Motor neuron (in vitro differentiated cells): ENCODE data around the gene GMNN. TPM values are rescaled to one million over a fixed set of nuclear protein-coding genes. Genes with fewer than 3 reads are reported as not detected.
A peak's percentile ranks its signal among the peaks of the same experiment; 100 is the strongest.

ENCODE experiments used
- ATAC-seq, 8 experiments: fragments of 200-7000 bp; cut with Tn5 transposase; replicated peaks in 6 of 8; 2 replicates each; pipeline ENCODE4 v1.8.0; 2021; ENCODE audit warnings: mild to moderate bottlenecking in 8 of 8, moderate library complexity in 8 of 8
- H3K27ac ChIP-seq, 2 donors: fragments of 250-450 bp; sonication (Bioruptor Pico); 2 replicates each; pipeline ENCODE4 v1.9.0; 2021; ENCODE audit warnings: antibody characterized with exemption in 2 of 2, mild to moderate bottlenecking in 2 of 2, moderate library complexity in 1 of 2
- H3K4me1 ChIP-seq, 2 donors: fragments of 250-450 bp; sonication (Bioruptor Pico); replicated peaks in 1 of 2; 2 replicates each; pipeline ENCODE4 v1.6.1; 2021; ENCODE audit warnings: antibody characterized with exemption in 2 of 2, mild to moderate bottlenecking in 2 of 2, moderate library complexity in 1 of 2
- H3K4me3 ChIP-seq, 5 donors: fragments of 250-450 bp; sonication (Bioruptor Pico); 2 replicates each; pipeline ENCODE4 v1.9.0; 2021; ENCODE audit warnings: antibody characterized with exemption in 5 of 5, mild to moderate bottlenecking in 5 of 5, moderate library complexity in 4 of 5
- WGBS, 10 experiments: fragments of 450-650 bp; shearing (Covaris generic); methylation state at CpG; one replicate each; pipeline ENCODE4 v1.0.0; 2022; 5-methylcytosine and 5-hydroxymethylcytosine counted together
- in situ Hi-C, 9 experiments: fragments of 400-800 bp; cut with MboI; loops; one replicate each; pipeline ENCODE4 v1.15.0; 2021; ENCODE audit warnings: low sequenced_read_pairs in 9 of 9, low pct_unique_long_range_greater_than_20kb in 2 of 9; ENCODE audit not compliant: unreplicated experiment in 9 of 9
- total RNA-seq, 8 experiments: library from RNA; unstranded; fragments of 300-600 nt; gene quantifications; 2 replicates each; pipeline versions ENCODE4 v1.2.3 to v1.2.4, GENCODE V29; 2022

The GMNN gene
- total RNA-seq, 8 experiments from 2014 or later: 3.7 to 63.5 (median 14.6) TPM

- H3K4me1 ChIP-seq: peaks cover 0 to 3% of the 10 kb centered on the region in 2 donors
- 76 to 100% (median 92%) methylated on average over 2 to 13 of the region's 13 CpGs for WGBS, 10 experiments
- ATAC-seq: peak in 2 of 8 experiments; percentile 27 to 28
- no peak within 1 kb of the TSS for H3K27ac ChIP-seq
- in situ Hi-C loops: no loop called here
- no peak within 1 kb of the TSS for H3K4me3 ChIP-seq
These were observed 24.2 kb downstream of the GMNN start, which contains the start of gene ARMH2 for GRCh38 chr6:24798740-24799540. Gene ARMH2 (minus strand): TSS chr6:24798917. CDS start chr6:24798857, 60 bp downstream.

GRCh38 chr6:24799541-24799915 lies 24.8 kb downstream of the GMNN start:
- H3K4me3 ChIP-seq: no peak overlapping the region
- H3K4me1 ChIP-seq: peaks cover 0 to 3% of the 10 kb centered on the region in 2 donors
- H3K27ac ChIP-seq: no peak overlapping the region
- WGBS, 10 experiments: 60 to 100% (median 91%) methylated on average over 1 of the region's 1 CpG; no CpG with 5 or more reads in 3 of the 10 experiments
- in situ Hi-C loops: no loop called here
- ATAC-seq: no peak

GRCh38 chr6:24802271-24803059 lies 27.7 kb downstream of the GMNN start:
- Histone ChIP-seq H3K27ac (no peak overlapping the region), H3K4me3 (no peak overlapping the region), H3K4me1 (peaks cover 0 to 3% of the 10 kb centered on the region in 2 donors)
- WGBS, 10 experiments: 43 to 100% (median 88%) methylated on average over 2 to 6 of the region's 8 CpGs
- in situ Hi-C loops: no loop called here
- no peak for ATAC-seq

GRCh38 chr6:24807584-24807983 lies 32.8 kb downstream of the GMNN start:
- in situ Hi-C loops: no loop called here
- Histone ChIP-seq H3K4me1 (no peaks in the 10 kb centered on the region), H3K4me3 (no peak overlapping the region), H3K27ac (no peak overlapping the region)
- 60 to 100% (median 94%) methylated on average over 1 to 3 of the region's 3 CpGs; no CpG with 5 or more reads in 1 of the 10 experiments for WGBS, 10 experiments
- no peak for ATAC-seq

GRCh38 chr6:24809728-24810127 lies 35.0 kb downstream of the GMNN start:
- Histone ChIP-seq H3K4me3 (no peak overlapping the region), H3K27ac (no peak overlapping the region), H3K4me1 (no peaks in the 10 kb centered on the region)
- 0 to 100% (median 88%) methylated on average over 1 to 3 of the region's 3 CpGs; no CpG with 5 or more reads in 1 of the 10 experiments for WGBS, 10 experiments
- no peak for ATAC-seq
- in situ Hi-C loops: no loop called here

- ATAC-seq: peak in 1 of 8 experiments; percentile 45
- H3K27ac ChIP-seq: no peak overlapping the region
- H3K4me1 ChIP-seq: peaks cover 0 to under 1% of the 10 kb centered on the region in 2 donors
- no peak overlapping the region for H3K4me3 ChIP-seq
- in situ Hi-C loops: no loop called here
- WGBS, 10 experiments: 67 to 100% (median 94%) methylated on average over 1 to 2 of the region's 2 CpGs; no CpG with 5 or more reads in 3 of the 10 experiments
These were observed 43.6 kb downstream of the GMNN start for GRCh38 chr6:24818346-24818745.

GRCh38 chr6:24821860-24822444 lies 47.2 kb downstream of the GMNN start:
- peaks cover 0 to 25% of the 10 kb centered on the region in 2 donors for H3K4me1 ChIP-seq
- WGBS, 10 experiments: 56 to 90% (median 83%) methylated on average over 1 to 3 of the region's 3 CpGs; no CpG with 5 or more reads in 2 of the 10 experiments
- H3K27ac ChIP-seq: no peak overlapping the region
- in situ Hi-C loops: no loop called here
- ATAC-seq: no peak
- H3K4me3 ChIP-seq: no peak overlapping the region

- Histone ChIP-seq H3K27ac (no peak overlapping the region), H3K4me1 (peaks cover 0 to 25% of the 10 kb centered on the region in 2 donors), H3K4me3 (no peak overlapping the region)
- in situ Hi-C loops: no loop called here
- no peak for ATAC-seq
- WGBS, 10 experiments: 33 to 93% (median 90%) methylated on average over 1 to 4 of the region's 6 CpGs; no CpG with 5 or more reads in 6 of the 10 experiments
These were observed 48.0 kb downstream of the GMNN start for GRCh38 chr6:24822696-24823095.

GRCh38 chr6:24823185-24823584 lies 48.4 kb downstream of the GMNN start:
- in situ Hi-C loops: no loop called here
- Histone ChIP-seq H3K4me1 (peaks cover 0 to 25% of the 10 kb centered on the region in 2 donors), H3K27ac (no peak overlapping the region), H3K4me3 (no peak overlapping the region)
- 43 to 100% (median 89%) methylated on average over 1 to 2 of the region's 2 CpGs; no CpG with 5 or more reads in 2 of the 10 experiments for WGBS, 10 experiments
- ATAC-seq: no peak

- peaks cover 0 to 25% of the 10 kb centered on the region in 2 donors for H3K4me1 ChIP-seq
- peak in 5 of 8 experiments; percentile 31 to 94 (median 85) for ATAC-seq
- in situ Hi-C loops: no loop called here
- no peak overlapping the region for H3K27ac ChIP-seq
- 37 to 95% (median 83%) methylated on average over 1 to 6 of the region's 6 CpGs for WGBS, 10 experiments
- no peak overlapping the region for H3K4me3 ChIP-seq
These were observed 49.6 kb downstream of the GMNN start for GRCh38 chr6:24824142-24824938.

- H3K4me3 ChIP-seq: no peak overlapping the region
- H3K4me1 ChIP-seq: peaks cover 0 to 25% of the 10 kb centered on the region in 2 donors
- no peak overlapping the region for H3K27ac ChIP-seq
- peak in 2 of 8 experiments; percentile 17 to 30 for ATAC-seq
- in situ Hi-C loops: no loop called here
- WGBS, 10 experiments: 56 to 92% (median 78%) methylated on average over 1 to 2 of the region's 2 CpGs; no CpG with 5 or more reads in 3 of the 10 experiments
These were observed 50.4 kb downstream of the GMNN start for GRCh38 chr6:24825130-24825630.

- 40 to 100% (median 85%) methylated on average over 1 to 3 of the region's 3 CpGs; no CpG with 5 or more reads in 2 of the 10 experiments for WGBS, 10 experiments
- Histone ChIP-seq H3K4me1 (peaks cover 8 to 25% of the 10 kb centered on the region in 2 donors), H3K27ac (no peak overlapping the region), H3K4me3 (no peak overlapping the region)
- ATAC-seq: peak in 2 of 8 experiments; percentile 36 to 73
- in situ Hi-C loops: no loop called here
These were observed 52.4 kb downstream of the GMNN start for GRCh38 chr6:24827162-24827561.
